ENCODE results near the gene SECISBP2L.
"Not testable (repeated sequence)": the region's sequence is repeated elsewhere in the genome, so short reads cannot be mapped to it uniquely, and the experiment has no call there.

SECISBP2L gene

DNA sequence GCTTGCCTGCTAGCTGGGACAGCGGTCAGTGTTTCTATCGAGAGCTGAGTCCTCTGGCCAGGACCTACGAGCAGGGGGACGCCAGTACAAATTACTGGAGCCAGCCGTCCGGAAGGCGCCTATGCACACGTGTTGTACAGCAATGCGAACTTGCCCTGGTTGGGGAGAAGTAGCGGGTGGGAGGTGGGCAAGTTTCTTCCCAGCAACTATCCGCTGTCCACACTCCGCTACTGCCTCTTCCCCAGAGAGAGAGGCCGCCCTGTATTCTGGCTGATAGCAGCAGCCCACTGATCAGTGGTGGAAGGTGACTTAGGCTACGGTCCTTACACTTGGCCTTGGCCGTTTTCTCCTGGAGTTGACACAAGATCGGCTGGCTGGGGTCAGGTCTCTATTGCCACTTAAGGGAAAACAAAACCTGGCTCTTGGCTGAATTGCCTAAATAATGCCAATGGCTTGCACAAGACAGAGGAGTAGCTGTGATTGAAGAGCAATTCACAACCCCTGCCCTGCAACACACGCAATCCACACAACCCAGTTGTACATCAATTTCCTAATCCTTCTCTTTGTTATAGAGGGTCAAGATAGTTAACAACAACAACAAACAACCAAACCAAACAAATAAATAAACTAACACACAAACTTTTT, 69.7 kb downstream of the SECISBP2L start:
- no peak overlapping the region for H3K9ac ChIP-seq (ENCODE audit: low read depth, low read length)

DNA sequence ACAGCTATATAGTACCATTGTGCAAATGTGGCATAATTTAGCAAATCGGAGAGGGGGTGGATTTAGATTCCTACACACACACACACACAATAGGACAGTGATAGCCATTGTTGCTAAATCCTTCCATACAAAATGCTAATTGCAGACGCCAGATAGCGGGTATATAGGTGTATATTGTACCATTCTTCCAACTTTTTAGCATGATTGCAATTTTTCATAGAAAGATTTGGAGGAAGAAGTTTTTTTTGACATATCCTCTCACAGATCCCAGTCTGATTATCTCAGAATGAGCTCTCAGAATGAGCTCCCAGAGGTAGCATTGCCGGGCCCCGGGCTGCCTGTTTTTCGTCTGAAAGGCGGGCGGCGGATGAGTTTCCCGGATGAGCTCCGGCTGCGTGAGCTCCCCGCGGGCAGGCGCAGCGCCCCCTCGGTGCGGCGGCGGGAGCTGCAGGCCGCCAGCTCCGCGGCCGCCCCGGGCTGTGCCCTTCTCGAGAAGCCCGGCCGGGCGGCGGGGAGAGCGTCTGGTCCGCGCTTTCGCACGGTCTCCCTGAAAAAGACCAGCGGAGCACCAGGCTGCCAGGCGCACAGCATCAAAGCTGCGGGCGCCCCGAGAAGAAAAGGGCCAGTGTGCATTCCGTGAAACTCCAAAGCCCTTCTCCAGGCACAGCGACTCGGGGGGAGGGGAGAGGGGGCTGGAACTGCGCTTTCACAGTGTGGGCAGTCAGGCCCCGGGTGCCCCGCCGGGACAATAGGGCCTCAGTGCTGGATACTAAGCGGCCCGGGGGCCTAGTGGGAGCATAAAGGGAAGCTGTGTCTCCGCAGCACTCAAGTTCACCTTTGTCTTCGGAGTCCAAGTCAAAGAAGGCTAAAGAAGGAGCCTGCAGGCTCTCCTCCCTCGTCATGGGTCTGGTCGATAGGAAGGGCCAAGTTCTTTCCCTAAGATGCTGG, 70.5 kb downstream of the SECISBP2L start:
- H3K9me3 ChIP-seq (ENCODE audit: control insufficient read depth, insufficient read depth, low read length) = no peaks in the 10 kb centered on the region
- H3K4me3 ChIP-seq (ENCODE audit: low read depth, low read length) = peak overlapping the region; percentile 70
- peaks cover 16% of the 10 kb centered on the region for H3K4me1 ChIP-seq (ENCODE audit: control insufficient read depth, insufficient read depth, low read length)
- H3K36me3 ChIP-seq (ENCODE audit: control insufficient read depth, insufficient read depth, low read length) = no peaks in the 10 kb centered on the region
- H3K9ac ChIP-seq (ENCODE audit: low read depth, low read length) = peak overlapping the region; percentile 62
- H3K27ac ChIP-seq (ENCODE audit: low read depth, low read length) = peak overlapping the region; percentile 76
- H3K27me3 ChIP-seq (ENCODE audit: control insufficient read depth, insufficient read depth, low read length) = peaks cover 4% of the 10 kb centered on the region; the same call in 1 of the 2 replicates

More for the DNA sequence above, 69.7 kb downstream of the SECISBP2L start:
- peak overlapping the region; percentile 76 for H3K27ac ChIP-seq (ENCODE audit: low read depth, low read length)
- H3K4me3 ChIP-seq (ENCODE audit: low read depth, low read length) = peak overlapping the region; percentile 70
- H3K27me3 ChIP-seq (ENCODE audit: control insufficient read depth, insufficient read depth, low read length) = peaks cover 4% of the 10 kb centered on the region; the same call in 1 of the 2 replicates
- no peaks in the 10 kb centered on the region for H3K36me3 ChIP-seq (ENCODE audit: control insufficient read depth, insufficient read depth, low read length)
- peaks cover 16% of the 10 kb centered on the region for H3K4me1 ChIP-seq (ENCODE audit: control insufficient read depth, insufficient read depth, low read length)
- no peaks in the 10 kb centered on the region for H3K9me3 ChIP-seq (ENCODE audit: control insufficient read depth, insufficient read depth, low read length)

DNA sequence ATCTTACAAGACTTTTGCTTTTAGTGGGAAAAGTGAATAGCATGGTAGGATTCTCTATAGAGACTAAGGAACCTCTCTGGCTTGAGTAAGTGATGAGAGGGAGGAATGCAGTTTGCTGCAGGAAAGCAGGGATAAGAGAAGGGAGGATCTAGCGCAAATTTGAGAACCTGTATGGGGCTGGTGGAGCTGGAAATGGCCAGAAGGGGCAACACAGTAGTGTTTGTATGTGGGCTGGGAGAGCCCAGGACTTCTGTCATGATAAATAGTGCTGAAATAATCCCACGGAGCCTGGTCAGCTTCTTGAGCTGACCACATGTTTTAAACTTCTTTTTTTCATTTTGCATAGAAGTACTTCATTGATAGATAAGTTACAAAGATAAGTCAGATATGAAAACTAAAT, 71.4 kb downstream of the SECISBP2L start:
- Histone ChIP-seq H3K9me3 (ENCODE audit: control insufficient read depth, insufficient read depth, low read length) (no peaks in the 10 kb centered on the region), H3K4me1 (ENCODE audit: control insufficient read depth, insufficient read depth, low read length) (peaks cover 16% of the 10 kb centered on the region), H3K4me3 (ENCODE audit: low read depth, low read length) (peak overlapping the region; percentile 46; the same call in 1 of the 2 replicates), H3K27ac (ENCODE audit: low read depth, low read length) (peak overlapping the region; percentile 67), H3K36me3 (ENCODE audit: control insufficient read depth, insufficient read depth, low read length) (no peaks in the 10 kb centered on the region), H3K9ac (ENCODE audit: low read depth, low read length) (no peak overlapping the region), H3K27me3 (ENCODE audit: control insufficient read depth, insufficient read depth, low read length) (peaks cover 4% of the 10 kb centered on the region; the same call in 1 of the 2 replicates)

DNA sequence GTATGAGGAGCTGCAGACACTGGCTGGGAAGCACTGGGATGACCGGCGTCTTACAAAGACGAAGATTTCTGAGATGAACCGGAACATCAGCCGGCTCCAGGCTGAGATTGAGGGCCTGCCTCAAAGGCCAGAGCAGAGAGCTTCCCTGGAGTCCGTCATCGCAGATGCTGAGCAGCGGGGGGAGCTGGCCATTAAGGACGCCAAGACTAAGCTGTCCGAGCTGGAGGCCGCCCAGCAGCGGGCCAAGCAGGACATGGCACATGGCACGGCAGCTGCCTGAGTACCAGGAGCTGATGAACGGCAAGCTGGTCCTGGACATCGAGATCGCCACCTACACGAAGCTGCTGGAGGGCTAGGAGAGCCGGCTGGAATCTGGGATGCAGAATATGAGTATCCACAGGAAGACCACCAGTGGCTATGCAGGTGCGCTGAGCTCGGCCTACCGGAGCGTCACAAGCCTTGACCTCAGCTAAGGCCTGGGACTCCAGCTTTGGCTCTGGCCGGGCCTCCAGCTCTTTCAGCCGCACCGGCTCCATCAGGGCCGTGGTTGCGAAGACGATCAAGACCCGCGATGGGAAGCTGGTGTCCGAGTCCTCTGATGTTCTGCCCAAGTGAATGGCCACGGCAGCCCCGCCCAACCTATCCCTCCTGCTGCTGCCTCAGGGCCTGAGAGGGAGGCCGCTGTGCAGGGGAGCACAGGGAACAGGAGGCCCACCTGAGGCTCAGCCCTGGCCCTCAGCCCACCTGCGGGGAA, 73.3 kb downstream of the SECISBP2L start:
- Histone ChIP-seq H3K9ac (ENCODE audit: low read depth, low read length) (no peak overlapping the region), H3K4me3 (ENCODE audit: low read depth, low read length) (no peak overlapping the region), H3K27me3 (ENCODE audit: control insufficient read depth, insufficient read depth, low read length) (peaks cover 4% of the 10 kb centered on the region; the same call in 1 of the 2 replicates), H3K4me1 (ENCODE audit: control insufficient read depth, insufficient read depth, low read length) (peaks cover 16% of the 10 kb centered on the region), H3K27ac (ENCODE audit: low read depth, low read length) (no peak overlapping the region), H3K36me3 (ENCODE audit: control insufficient read depth, insufficient read depth, low read length) (no peaks in the 10 kb centered on the region), H3K9me3 (ENCODE audit: control insufficient read depth, insufficient read depth, low read length) (no peaks in the 10 kb centered on the region)

DNA sequence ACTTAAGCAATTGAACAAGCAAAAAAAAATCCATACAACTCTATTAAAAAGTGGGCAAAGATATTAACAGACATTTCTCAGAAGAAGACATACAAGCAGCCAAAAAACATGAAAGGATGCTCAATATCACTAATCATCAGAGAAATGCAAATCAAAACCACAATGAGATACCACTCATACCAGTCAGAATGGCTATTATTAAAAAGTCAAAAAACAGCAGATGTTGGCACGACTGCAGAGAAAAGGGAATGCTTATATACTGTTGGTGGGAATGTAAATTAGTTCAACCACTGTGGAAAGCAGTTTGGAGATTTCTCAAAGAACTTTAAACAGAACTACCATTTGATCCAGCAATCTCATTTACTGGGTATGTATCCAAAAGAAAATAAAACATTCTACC, 75.3 kb downstream of the SECISBP2L start:
- H3K27me3 ChIP-seq (ENCODE audit: control insufficient read depth, insufficient read depth, low read length); H3K36me3 ChIP-seq (ENCODE audit: control insufficient read depth, insufficient read depth, low read length); H3K9ac ChIP-seq (ENCODE audit: low read depth, low read length): not testable (repeated sequence)

DNA sequence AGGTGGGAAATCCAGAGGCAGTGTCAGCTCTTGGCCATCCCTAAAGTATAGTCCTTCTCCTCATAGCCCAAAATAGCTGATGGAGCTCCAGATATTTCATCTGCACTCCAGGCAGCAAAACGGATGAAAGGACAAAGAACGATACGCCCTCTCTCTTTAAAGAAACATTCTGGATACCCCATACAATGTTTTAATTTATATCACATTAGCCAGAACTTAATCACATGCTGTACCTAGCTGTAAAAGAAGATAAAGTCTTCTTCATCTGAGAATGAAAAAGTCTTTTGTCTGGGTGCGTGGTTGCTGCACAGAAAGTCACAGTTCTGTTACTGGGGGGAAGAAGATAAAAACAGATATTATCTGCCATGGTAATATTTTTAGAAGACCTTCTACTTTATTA, 78.2 kb downstream of the SECISBP2L start:
- H3K4me3 ChIP-seq (ENCODE audit: low read depth, low read length) = no peak overlapping the region
- no peaks in the 10 kb centered on the region for H3K9me3 ChIP-seq (ENCODE audit: control insufficient read depth, insufficient read depth, low read length)
- no peak overlapping the region for H3K9ac ChIP-seq (ENCODE audit: low read depth, low read length)
- peaks cover 12% of the 10 kb centered on the region; the same call in 1 of the 2 replicates for H3K27me3 ChIP-seq (ENCODE audit: control insufficient read depth, insufficient read depth, low read length)
- H3K36me3 ChIP-seq (ENCODE audit: control insufficient read depth, insufficient read depth, low read length) = no peaks in the 10 kb centered on the region
- no peak overlapping the region for H3K27ac ChIP-seq (ENCODE audit: low read depth, low read length)
- no peaks in the 10 kb centered on the region for H3K4me1 ChIP-seq (ENCODE audit: control insufficient read depth, insufficient read depth, low read length)

More for the DNA sequence above, 75.3 kb downstream of the SECISBP2L start:
- H3K4me1 ChIP-seq (ENCODE audit: control insufficient read depth, insufficient read depth, low read length) = peaks cover 10% of the 10 kb centered on the region
- H3K4me3 ChIP-seq (ENCODE audit: low read depth, low read length); H3K27ac ChIP-seq (ENCODE audit: low read depth, low read length); H3K9me3 ChIP-seq (ENCODE audit: control insufficient read depth, insufficient read depth, low read length): not testable (repeated sequence)

DNA sequence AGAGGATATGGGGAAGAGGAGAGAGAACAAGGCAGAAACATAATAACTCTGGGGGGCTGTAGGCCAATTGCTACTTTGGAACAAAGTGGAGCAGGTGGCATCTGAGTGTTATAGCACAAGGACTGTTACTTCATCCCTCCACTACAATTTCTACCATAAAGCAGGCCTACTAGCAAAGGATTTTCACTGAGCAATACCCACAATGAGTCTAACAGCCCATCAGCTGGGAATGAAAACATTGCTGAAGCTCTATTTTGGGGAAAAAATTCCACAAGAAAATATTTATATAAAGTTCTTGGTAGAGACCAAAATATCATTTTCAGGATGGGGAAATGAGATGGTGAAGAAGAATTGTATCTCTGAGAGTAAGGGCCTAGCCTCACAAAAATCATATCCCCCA, 78.9 kb downstream of the SECISBP2L start:
- Histone ChIP-seq H3K36me3 (ENCODE audit: control insufficient read depth, insufficient read depth, low read length) (no peaks in the 10 kb centered on the region), H3K27me3 (ENCODE audit: control insufficient read depth, insufficient read depth, low read length) (peaks cover 19% of the 10 kb centered on the region), H3K27ac (ENCODE audit: low read depth, low read length) (no peak overlapping the region), H3K4me1 (ENCODE audit: control insufficient read depth, insufficient read depth, low read length) (no peaks in the 10 kb centered on the region), H3K4me3 (ENCODE audit: low read depth, low read length) (no peak overlapping the region), H3K9me3 (ENCODE audit: control insufficient read depth, insufficient read depth, low read length) (no peaks in the 10 kb centered on the region), H3K9ac (ENCODE audit: low read depth, low read length) (no peak overlapping the region)

DNA sequence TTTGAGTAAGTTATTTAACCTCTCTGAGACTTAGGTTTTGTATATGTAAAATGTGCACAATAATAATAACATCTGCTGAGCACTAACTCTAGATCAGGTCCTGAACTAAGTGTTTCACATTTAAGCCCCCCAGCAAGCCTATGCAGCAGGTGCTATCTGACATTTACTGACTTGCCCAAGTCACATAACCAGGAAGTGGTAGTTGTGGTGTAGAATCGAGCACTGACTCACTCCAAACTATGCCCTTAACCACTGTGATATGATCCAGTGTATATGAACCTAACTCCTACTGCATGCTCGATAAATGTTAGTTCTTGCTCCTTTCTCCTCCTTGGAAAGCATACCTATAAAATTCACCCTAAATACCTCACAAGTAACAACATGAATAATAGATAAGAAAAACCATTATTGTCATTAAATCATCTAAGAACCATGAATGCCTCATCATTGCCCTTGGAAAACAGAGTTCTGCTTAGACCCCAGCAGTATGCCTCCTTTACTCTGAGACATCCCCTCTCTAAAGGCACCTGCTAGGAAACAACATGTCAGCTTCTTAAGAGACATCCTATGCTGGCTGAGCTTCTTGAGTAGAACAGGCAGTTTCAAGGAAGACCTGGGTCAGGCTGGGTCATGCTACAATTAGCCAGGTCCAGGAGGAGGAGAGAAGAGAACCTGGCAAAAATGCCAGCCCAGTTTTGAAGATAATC, 79.5 kb downstream of the SECISBP2L start:
- Histone ChIP-seq H3K27ac (ENCODE audit: low read depth, low read length) (no peak overlapping the region), H3K36me3 (ENCODE audit: control insufficient read depth, insufficient read depth, low read length) (no peaks in the 10 kb centered on the region), H3K4me1 (ENCODE audit: control insufficient read depth, insufficient read depth, low read length) (no peaks in the 10 kb centered on the region), H3K9me3 (ENCODE audit: control insufficient read depth, insufficient read depth, low read length) (no peaks in the 10 kb centered on the region), H3K9ac (ENCODE audit: low read depth, low read length) (no peak overlapping the region), H3K4me3 (ENCODE audit: low read depth, low read length) (no peak overlapping the region), H3K27me3 (ENCODE audit: control insufficient read depth, insufficient read depth, low read length) (peaks cover 25% of the 10 kb centered on the region)

DNA sequence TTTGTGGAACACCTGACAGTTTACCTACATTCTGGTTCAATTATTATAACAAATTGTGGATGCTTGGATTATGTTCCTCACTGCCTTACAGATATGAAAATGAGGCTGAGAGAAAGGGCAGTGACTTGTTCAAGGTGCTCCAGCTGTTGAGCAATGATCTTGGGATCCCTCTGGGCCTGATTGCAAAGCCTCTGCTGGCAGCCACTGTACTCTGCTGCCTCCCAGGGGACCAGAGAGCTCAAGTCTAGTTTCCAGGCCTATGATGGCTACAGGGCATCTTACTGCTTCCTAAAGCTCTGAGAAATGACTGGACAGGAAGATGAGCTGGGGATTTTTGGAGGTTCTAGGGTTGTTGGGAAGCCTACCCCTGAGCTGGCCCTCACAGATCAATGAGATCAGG, 80.3 kb downstream of the SECISBP2L start:
- Histone ChIP-seq H3K9me3 (ENCODE audit: control insufficient read depth, insufficient read depth, low read length) (no peaks in the 10 kb centered on the region), H3K9ac (ENCODE audit: low read depth, low read length) (no peak overlapping the region), H3K27ac (ENCODE audit: low read depth, low read length) (no peak overlapping the region), H3K36me3 (ENCODE audit: control insufficient read depth, insufficient read depth, low read length) (no peaks in the 10 kb centered on the region), H3K27me3 (ENCODE audit: control insufficient read depth, insufficient read depth, low read length) (peaks cover 32% of the 10 kb centered on the region), H3K4me1 (ENCODE audit: control insufficient read depth, insufficient read depth, low read length) (no peaks in the 10 kb centered on the region), H3K4me3 (ENCODE audit: low read depth, low read length) (no peak overlapping the region)

DNA sequence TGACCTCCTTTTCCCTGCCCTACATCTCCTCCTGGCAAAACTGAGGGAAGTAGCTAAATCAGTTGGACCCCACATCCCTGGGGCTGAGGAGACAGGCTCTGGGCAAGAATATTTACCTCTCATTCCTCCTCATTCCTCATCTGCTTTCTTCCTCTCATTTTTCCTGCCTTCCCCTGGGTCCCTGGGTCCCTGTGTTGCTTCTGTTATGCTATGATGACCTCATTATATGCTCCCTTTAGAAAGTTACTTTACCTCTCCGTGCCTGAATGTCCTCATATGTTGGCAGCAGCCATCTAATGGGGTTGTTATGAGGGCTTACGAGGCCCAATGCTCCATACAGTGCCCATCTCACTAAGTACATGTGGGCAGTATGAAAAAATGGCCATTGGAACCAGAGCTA, 81.3 kb downstream of the SECISBP2L start:
- Histone ChIP-seq H3K27me3 (ENCODE audit: control insufficient read depth, insufficient read depth, low read length) (peaks cover 33% of the 10 kb centered on the region), H3K4me1 (ENCODE audit: control insufficient read depth, insufficient read depth, low read length) (no peaks in the 10 kb centered on the region), H3K36me3 (ENCODE audit: control insufficient read depth, insufficient read depth, low read length) (no peaks in the 10 kb centered on the region), H3K27ac (ENCODE audit: low read depth, low read length) (no peak overlapping the region), H3K9me3 (ENCODE audit: control insufficient read depth, insufficient read depth, low read length) (no peaks in the 10 kb centered on the region), H3K4me3 (ENCODE audit: low read depth, low read length) (no peak overlapping the region), H3K9ac (ENCODE audit: low read depth, low read length) (no peak overlapping the region)

All from HUES48 (cell line).